Measurements from ENCODE around the gene MOB3B.
"Not testable (repeated sequence)": the region's sequence is repeated elsewhere in the genome, so short reads cannot be mapped to it uniquely, and the experiment has no call there.

MOB3B gene

DNA sequence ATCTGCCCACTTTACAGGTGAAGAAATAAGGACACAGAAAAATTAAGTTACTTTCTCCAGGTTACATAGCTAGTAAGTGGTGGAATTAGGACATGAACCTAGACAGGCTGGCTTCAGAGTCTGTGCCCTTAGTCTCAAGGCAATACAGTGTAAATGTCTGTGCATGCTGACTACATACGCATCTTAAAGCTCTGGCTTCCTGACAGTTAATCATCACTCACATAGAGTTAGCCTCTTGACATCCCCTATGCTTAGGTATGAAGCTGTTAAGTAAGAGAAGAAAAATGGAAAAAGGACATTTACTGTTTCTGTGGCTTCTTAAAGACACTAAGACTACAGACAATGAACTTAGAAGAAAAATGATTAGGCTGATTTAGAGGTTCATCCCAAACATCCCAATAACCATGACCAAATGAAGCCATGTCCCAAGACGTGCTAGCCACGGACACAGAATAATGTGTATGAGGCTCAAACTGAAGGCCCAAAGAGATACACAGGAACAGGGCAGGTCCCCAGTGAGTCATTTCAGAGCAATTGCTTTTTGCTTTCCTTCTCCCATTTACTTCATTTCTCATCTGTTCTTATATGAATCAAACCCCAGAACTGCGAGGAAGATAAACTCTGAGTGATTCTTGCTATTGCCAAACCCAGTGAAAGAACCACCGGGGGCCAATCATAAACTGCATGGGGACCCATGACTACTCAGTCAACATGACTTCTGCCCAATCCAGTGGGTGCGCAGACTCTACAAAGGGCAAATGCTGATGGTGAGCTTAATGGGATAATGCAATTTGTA is 105.5 kb downstream of the MOB3B start:
- DNase-seq (ENCODE audit: low read depth in 2 of 2) = no peak

GRCh38 chr9:27422279-27422834 is 107.3 kb downstream of the MOB3B start:
- no peak for DNase-seq (ENCODE audit: low read depth in 2 of 2)

DNA sequence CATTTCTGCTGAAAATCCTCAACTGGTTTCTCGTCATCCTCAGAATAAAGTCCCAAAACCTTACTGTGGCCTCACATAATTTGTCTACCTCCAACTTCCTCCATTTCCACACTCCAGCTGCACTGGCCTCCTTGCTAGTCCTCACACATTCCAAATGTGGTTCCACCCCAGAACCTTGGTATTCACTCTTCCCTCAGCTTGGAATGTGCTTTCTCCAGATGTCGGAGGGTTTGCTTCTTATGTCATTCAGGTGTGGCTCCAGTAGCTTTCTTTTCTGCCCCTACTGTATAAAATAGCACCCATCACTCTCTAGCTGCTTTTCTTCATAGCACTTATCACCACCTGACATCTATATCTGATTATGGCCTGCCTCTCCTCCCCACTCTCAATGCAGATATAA is 108.0 kb downstream of the MOB3B start:
- no peak for DNase-seq (ENCODE audit: low read depth in 2 of 2)

GRCh38 chr9:27419558-27419957 is 110.1 kb downstream of the MOB3B start:
- DNase-seq (ENCODE audit: low read depth in 2 of 2) = not testable (repeated sequence)

DNA sequence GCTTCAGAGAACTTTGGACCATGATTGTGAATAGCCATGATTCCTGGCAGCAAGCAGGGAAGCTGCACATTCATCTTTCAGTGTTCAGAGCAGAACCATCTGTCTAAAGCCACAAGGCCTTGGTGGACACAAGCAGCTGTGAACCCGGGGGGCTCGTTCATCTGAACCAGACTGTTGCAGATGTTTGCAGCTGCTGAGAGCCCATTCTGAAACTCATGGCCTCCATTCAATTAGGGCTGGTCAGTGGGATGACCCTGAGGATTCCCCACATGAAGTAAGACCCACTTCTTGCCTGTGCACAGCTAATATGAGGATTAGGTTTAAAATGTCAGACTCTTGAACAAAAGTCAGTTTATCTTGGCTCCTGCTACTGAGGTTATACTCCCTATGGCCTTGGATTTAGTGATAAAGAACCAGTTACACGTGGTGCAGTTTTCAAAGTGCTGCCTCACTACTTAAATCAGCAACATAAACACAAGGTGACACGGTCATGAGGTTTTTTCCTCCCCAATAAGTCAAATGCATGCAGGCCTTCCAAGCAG is 115.3 kb downstream of the MOB3B start:
- DNase-seq (ENCODE audit: low read depth in 2 of 2) = no peak

- DNase-seq (ENCODE audit: low read depth in 2 of 2) = no peak
Measured at GRCh38 chr9:27413511-27414219, 115.9 kb downstream of the MOB3B start.

- no peak for DNase-seq (ENCODE audit: low read depth in 2 of 2)
Measured at GRCh38 chr9:27412963-27413362, 116.7 kb downstream of the MOB3B start.

DNA sequence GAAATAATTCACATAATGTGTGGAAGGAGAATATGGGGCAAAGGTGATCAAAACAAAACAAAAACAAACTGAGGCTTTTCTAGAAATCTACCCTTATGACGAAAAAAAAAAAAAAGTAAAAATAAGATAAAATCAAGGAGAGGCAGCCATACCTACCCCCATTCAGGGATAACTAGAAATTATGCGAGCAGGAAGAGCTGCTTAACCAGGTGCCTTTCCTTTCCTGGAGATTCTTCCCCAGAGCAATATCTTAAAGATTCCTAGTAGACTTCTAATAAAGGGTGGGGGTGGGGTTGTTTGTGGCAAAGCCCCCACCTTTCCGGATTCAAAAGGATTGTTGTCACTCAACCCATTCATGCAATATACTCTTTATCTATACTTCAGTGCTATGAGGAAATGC is 117.5 kb downstream of the MOB3B start:
- DNase-seq (ENCODE audit: low read depth in 2 of 2) = no peak

DNA sequence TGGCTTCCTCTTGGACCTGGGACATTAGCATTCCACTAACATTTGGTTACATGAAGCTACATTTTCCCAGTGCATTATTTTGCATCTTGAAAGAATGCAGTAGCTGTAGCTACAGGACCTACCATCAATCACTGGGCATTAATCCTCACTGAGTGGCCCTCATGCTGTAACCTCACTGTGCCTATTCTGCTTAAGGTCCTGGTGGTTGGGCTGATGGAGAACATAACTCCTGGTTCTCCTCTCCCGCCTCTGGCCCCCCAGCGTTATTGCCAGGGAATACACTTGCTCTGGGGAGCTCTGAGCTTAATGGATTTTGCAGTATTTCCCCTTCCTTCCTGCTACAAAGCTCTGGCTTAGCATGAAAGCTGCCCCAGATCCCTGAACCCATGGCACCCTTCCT is 121.1 kb downstream of the MOB3B start:
- DNase-seq (ENCODE audit: low read depth in 2 of 2) = no peak

- no peak for DNase-seq (ENCODE audit: low read depth in 2 of 2)
Measured at GRCh38 chr9:27408001-27408400, 121.6 kb downstream of the MOB3B start.

GRCh38 chr9:27407491-27407890 is 122.1 kb downstream of the MOB3B start:
- DNase-seq (ENCODE audit: low read depth in 2 of 2) = no peak

- no peak for DNase-seq (ENCODE audit: low read depth in 2 of 2)
Measured at GRCh38 chr9:27404661-27405060, 125.0 kb downstream of the MOB3B start.

- no peak for DNase-seq (ENCODE audit: low read depth in 2 of 2)
Measured at GRCh38 chr9:27402626-27403025, 127.0 kb downstream of the MOB3B start.

DNA sequence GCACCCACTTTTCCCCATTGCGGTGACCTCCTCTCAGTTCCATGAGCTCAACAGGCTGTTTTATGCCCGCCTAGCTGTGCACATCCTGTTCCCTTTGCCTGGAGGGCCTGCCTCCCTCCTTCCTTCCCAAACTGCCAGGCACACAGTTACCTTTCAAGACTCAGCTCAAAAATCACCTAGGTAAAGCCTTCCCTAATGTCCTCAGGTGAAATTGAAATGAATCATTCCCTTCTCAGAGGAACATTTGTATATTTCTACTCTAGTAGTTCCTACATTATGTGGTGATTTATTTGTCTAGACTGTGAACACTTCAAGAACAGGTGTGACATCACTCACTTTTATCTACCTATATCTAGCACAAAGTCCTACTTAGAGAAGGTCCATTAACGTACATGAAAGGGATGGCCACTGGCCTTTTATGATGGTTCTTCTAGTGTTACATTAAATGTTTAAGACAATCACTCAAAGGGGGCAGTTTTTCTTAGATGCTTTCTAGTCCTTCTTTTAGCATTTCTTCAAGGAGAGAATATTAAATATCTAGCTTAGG is 129.2 kb downstream of the MOB3B start:
- DNase-seq (ENCODE audit: low read depth in 2 of 2) = no peak

DNA sequence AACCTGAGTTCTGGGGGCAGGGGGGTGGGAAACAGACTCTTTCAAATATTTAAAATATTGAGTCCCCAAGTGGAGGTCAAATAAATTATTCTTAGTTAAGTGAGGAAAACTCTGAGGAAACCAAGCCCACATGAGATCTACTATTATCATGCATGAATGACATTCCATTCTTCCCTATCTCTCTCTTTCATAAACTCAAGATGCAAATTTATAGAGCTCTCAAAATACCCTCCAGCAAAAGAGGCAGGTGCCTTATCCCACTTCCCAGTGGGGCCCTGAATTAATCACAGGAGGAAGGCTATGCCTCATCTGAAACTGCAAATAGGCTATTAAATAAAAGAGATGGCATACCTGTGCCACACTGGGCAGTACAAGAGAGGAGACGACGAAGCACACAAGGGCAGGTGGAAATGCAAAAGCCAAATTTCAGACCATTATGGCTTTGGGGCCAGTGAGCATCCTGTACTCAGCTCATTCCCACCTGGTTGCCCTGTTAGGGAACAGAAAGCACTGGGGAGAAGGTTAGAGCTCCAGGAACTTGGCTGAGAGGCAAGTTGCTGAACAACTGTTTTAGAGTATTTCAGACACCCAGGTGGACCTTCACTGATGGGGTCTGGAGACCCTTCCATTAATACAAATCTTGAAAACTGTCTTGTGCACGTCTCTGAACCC is 130.5 kb downstream of the MOB3B start:
- DNase-seq (ENCODE audit: low read depth in 2 of 2) = no peak

DNA sequence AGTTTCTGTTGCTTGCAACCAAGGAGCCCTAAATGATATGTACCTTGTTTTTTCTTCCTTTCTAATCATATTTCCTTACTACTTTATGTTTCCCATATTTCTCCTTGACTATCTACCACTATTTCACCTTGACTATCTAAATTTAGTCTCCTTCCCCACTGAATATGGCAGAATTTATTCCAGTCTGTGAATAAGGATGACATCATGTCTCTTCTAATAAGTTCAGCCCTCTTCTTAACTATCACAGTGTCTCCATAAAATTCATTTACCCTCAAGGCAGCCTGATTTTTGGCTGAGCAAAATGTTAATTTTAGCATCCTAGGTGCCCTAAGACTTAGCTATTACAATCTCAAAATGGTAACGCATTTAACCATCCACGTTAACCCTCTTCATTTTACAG is 133.1 kb downstream of the MOB3B start:
- DNase-seq (ENCODE audit: low read depth in 2 of 2) = no peak

DNA sequence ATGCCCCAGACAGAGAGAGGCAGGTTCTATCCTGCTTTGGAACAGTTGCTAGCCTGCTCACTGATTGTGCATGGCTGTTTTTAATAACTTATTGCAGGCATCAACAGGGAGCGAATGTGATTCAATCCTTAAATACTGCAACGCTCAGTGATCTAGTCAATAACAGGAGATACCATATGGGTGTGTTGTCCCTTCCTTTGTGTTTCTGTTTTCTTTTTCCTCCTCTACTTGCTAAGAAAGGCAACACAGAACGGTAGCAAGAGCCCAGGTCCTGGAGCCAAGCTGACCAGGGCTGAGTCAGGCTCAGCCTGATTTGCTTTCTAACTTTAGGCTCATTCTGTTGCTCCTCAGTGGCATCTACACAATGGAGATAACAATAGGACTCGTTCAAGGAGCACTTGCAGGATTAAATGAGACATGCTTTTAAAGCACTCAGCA is 134.1 kb downstream of the MOB3B start:
- no peak for DNase-seq (ENCODE audit: low read depth in 2 of 2)

DNA sequence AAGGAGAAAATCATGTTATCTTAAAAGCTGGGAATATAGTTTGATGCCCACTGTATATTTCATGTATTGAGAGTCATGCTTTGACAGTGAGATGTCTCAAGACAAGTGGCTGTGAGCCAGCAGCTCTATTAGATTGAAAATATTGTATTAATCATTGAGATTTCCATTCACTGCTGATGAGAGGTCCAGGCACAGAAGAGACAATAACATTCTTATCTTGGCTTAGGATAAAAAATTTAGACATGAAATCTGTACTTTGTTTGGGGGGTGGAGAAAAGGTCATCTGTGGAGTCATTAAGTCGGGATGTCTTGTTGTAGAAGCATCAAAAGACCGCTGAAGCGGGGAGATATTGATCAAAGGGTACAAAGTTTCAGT is 134.8 kb downstream of the MOB3B start:
- no peak for DNase-seq (ENCODE audit: low read depth in 2 of 2)

DNA sequence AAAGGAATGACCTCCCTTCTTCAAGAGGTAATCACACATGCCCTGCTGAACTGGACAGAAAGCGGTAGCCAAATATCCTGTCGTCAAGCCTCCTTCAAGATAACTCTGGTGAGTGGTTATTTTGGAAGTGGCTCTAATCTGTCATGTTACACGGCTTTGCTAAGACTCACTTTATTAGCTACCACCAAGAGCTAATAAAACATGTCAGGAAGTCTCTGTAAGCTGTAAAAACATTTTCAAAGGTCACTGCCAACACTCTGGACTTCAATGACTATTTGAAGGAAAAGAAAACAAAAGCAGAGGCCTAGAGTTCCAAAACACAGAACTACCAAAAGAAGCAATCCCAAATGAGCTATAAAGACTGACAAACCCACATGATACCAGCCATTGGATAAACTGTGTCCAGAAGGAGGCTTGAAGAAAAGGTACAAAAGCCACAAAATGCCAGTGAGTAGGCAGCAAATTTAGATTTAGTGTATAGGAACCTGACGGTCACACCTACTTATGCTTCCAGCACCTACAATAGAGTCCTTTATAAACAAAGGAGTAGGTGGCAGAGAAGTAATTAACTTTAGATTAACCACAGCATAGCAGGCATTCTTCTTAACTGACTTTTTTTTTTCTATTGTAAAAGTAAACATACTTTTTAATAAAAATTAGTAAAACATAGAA is 135.3 kb downstream of the MOB3B start:
- no peak for DNase-seq (ENCODE audit: low read depth in 2 of 2)

DNA sequence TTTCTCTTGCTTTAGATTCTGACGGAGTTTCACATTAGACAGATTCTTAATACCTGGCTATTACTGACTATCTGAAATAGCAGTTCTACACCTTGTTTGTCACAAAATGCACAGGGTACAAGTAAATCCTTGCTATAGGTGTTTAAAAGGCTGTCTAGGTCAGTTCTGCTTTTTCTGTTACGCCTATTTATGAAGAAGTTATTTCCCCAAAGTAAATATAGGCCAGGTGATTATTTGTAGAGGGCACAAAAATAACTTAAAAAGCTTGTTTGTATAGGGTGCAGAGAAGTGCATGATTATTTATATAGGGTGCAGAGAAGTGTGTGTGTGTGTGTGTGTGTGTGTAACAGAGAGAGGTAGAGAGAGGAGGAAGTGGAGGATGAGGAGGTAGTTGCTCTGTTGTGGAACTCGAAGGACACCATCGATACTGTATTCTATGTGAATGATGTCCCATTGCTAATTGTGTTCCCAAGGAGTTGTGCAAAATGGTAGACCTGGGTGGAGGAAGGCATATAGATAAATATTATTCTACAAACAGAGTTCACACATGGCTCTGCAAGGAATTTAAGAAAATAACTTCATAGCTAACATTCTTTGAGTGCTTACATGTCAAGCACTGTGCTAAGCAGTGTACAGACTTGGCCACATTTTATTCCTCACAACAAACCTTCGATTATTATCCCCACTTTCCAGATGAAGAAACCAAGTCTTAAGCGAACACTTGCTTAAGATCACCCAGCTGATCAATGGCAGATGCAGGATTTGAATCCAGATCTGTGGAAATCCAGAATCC is 136.4 kb downstream of the MOB3B start:
- DNase-seq (ENCODE audit: low read depth in 2 of 2) = no peak

GRCh38 chr9:27392451-27392850 is 137.2 kb downstream of the MOB3B start:
- DNase-seq (ENCODE audit: low read depth in 2 of 2) = no peak
